ENCODE data around the gene CDC16.

CDC16 gene

DNA sequence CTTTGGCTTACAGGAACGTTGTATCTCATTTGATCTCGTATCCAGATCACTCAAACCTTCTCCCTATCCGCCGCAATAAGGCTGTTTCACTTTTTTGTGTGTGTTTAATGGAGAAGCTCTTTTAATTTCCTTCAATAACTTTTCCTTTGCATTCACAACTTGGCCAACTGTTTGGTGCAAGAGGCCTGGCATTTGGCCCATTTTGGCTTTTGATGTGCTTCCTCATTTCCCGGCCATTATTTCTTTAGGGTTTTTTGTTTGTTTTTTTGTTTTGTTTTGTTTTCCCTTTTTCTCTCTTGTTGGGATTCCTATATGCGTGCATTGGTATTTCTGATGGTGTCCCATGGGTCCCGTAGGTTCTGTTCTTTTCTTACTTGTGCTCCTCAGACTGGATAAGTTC is 40.6 kb downstream of the CDC16 start:
- H3K27ac ChIP-seq, result no peak overlapping the region
- TF ChIP-seq, protein P1, sequence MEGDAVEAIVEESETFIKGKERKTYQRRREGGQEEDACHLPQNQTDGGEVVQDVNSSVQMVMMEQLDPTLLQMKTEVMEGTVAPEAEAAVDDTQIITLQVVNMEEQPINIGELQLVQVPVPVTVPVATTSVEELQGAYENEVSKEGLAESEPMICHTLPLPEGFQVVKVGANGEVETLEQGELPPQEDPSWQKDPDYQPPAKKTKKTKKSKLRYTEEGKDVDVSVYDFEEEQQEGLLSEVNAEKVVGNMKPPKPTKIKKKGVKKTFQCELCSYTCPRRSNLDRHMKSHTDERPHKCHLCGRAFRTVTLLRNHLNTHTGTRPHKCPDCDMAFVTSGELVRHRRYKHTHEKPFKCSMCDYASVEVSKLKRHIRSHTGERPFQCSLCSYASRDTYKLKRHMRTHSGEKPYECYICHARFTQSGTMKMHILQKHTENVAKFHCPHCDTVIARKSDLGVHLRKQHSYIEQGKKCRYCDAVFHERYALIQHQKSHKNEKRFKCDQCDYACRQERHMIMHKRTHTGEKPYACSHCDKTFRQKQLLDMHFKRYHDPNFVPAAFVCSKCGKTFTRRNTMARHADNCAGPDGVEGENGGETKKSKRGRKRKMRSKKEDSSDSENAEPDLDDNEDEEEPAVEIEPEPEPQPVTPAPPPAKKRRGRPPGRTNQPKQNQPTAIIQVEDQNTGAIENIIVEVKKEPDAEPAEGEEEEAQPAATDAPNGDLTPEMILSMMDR (conservative IDR thresholded peaks at IDR 0.05), result no peak
- no peak for TF ChIP-seq ZFX (IDR thresholded peaks at IDR 0.05)

DNA sequence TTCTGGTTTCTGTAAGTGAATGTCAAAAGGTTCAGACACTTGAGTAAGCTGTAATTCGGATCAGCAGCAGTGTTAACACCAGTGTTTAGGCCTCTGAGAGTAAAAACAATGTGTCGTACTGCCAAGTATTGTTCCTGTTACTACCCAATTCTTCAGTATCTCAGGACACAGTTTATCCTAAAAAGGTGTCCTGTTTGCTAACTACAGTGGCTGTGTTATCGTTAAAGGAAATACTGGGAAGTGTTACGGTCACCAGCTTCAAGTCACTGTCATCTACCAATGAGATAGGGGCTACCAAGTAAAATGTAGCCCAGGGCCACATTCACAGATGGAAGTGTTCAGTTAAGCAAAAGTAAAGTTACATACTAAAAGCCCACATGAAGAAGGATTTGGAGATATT is 44.4 kb downstream of the CDC16 start:
- no peak overlapping the region for H3K27ac ChIP-seq

DNA sequence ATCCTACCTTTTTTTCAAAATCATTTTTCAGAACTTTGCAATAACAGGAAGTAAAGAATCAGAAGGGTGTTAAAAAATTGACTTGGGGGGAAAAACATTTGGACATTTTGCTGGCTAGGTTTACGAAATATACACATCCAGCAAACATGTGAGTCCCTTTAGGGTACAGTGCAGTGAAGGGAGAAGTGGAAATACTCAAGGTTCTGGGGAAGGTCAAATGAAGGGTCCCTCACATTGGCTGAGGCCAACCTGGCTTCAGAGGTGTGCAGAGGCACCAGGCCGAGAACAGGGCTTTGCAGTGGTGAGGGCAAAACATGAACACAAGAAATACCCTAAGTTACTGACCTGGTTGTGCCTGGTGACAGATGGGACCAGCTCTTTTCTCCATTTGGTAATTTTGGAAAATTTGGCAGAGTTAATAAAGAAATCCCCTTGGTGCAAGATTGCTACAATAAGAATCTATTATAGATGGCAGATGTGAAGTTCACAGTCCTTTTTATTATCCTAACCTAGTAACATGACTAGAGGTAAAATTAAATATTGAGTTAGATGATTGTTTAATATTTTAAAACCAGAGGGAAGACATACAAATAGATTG is 45.2 kb downstream of the CDC16 start:
- no peak for TF ChIP-seq ZFX (IDR thresholded peaks at IDR 0.05)
- TF ChIP-seq, protein P1 (conservative IDR thresholded peaks at IDR 0.05), result no peak
- H3K27ac ChIP-seq, result no peak overlapping the region

More for the DNA sequence above, 44.4 kb downstream of the CDC16 start:
- TF ChIP-seq ZFX (IDR thresholded peaks at IDR 0.05), result no peak
- TF ChIP-seq, protein P1 (conservative IDR thresholded peaks at IDR 0.05), result no peak

DNA sequence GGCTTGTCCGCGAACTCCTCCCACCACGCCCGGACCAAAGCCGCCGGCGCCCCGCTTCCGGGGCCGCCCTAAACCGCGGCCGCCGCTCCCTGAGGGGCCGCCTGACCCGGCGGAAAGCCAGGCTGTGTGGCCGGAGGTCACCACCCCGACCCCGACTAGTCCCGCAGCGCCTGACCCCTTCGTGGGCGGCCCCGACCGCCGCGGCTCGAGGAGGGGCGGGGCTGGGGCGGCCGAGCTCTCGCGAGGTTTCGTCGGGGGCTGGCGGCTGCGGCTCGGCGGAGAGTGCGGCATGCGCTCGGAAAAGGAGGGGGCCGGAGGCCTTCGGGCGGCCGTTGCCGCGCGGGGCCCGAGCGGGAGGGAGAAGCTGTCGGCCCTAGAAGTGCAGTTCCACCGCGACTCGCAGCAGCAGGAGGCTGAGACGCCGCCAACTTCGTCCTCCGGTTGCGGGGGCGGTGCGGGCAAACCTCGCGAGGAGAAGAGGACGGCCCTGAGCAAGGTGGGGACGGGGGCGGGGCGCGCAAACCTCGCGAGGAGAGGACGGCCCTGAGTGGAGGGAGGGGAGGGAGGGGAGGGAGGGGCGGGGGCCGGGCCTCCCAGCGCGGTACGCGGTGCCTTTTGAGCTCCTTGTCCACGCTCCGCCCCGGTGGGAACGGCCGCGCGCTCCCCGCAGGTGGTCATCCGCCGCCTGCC is 46.8 kb downstream of the CDC16 start, which contains the start of gene UPF3A:
Gene UPF3A (plus strand): TSS at position 251 of the 690 bp plus-strand sequence. CDS start 39 bp downstream, at position 290.
- TF ChIP-seq, protein P1 (conservative IDR thresholded peaks at IDR 0.05), result no peak
- no peak for TF ChIP-seq ZFX (IDR thresholded peaks at IDR 0.05)
- H3K27ac ChIP-seq, result peak within 1 kb of the TSS; percentile 96

DNA sequence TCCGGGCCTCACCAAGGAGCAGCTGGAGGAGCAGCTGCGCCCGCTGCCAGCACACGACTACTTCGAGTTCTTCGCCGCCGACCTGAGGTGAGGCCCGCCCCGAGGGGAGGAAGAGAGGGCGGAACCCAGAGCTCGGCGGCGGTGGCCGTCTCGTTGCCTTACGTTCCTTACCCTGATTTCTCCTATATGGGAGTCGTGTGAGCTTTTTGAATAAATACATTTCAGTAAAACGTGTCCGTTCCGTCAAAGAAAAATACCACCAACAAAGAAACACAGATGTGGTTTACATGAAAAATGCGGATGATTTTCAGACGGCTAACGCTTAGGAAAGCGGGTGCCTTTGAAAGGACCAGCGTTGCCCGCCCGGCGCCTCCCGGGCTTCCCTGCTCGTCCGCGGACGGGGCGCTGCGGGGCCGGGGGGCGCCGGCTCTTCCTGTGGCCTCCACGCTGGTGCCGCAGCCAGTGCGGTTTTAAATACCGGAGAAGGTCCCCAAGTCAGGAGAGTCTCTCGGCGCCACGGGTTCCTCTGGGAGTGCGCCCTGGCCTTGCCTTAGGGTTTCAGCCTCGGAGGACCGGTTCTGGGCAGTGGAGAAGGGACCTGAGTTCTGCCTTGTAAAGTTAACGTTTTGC is 47.5 kb downstream of the CDC16 start:
- peak overlapping the region; percentile 96 for H3K27ac ChIP-seq
- TF ChIP-seq, protein P1 (conservative IDR thresholded peaks at IDR 0.05), result no peak
- TF ChIP-seq ZFX (IDR thresholded peaks at IDR 0.05), result peak; percentile 64

DNA sequence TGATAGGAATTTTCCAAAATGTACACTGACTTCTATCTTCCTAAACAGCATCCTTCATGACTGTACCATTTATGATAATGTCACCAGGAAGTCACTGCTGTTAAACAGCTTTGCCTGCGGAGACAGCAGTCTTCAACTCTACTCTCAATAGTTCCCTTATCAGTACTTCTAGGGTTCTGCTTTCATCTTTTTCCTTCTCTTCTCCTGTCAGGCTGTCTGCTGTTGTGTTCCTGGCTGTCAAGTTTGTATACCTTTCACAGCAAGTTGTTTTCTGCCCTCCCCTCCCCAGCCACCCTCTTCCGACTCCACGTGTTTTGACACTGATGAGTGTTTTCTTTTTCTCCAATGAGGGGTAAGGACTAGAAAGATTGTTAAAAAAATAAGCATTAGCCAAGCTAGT is 48.9 kb downstream of the CDC16 start:
- TF ChIP-seq, protein P1 (conservative IDR thresholded peaks at IDR 0.05), result no peak
- no peak for TF ChIP-seq ZFX (IDR thresholded peaks at IDR 0.05)
- H3K27ac ChIP-seq, result no peak overlapping the region

DNA sequence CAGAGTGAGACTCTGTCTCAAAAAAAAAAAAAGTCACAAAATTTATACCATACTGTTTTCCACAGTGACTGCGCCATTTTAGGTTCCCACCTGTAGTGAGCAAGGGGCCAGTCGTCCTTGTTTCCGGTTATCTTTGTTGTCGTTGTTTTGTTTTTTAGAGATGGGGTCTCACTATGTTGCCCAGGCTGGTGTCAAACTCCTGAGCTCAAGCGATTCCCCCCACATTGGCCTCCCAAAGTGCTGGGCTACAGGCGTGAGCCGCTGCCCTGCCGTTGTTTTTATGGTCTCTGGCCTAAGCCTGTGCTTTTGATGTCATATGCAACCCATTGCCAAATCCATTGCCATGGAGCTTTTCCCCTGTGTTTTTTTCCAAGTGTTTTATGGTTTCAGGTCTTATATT is 50.0 kb downstream of the CDC16 start:
- H3K27ac ChIP-seq, result no peak overlapping the region
- no peak for TF ChIP-seq ZFX (IDR thresholded peaks at IDR 0.05)
- TF ChIP-seq, protein P1 (conservative IDR thresholded peaks at IDR 0.05), result no peak
